ENCODE results near the gene GYS2. TPM values are rescaled to one million over a fixed set of nuclear protein-coding genes. Genes with fewer than 3 reads are reported as not detected.

GYS2 gene
- total and polyA plus RNA-seq, 2 experiments from 2014 or later, result 0.16 to 0.27 TPM

GRCh38 chr12:21502872-21503271 is 101.8 kb downstream of the GYS2 start:
- Histone ChIP-seq H3K36me3 (replicated peaks; ENCODE audit: insufficient read depth, low read depth) (no peaks in the 10 kb centered on the region), H3K4me3 (peak overlapping the region; percentile 61), H3K9me2 (replicated peaks; ENCODE audit: insufficient read depth) (no peaks in the 10 kb centered on the region), H3K4me2 (peak overlapping the region; percentile 83), H3K9me3 (ENCODE audit: low read depth) (no peaks in the 10 kb centered on the region), H3K27ac (no peak overlapping the region), H3K27me3 (no peaks in the 10 kb centered on the region), H3K4me1 (ENCODE audit: insufficient read depth) (peaks cover 15% of the 10 kb centered on the region), H3K79me2 (peaks cover 76% of the 10 kb centered on the region), H2AFZ (no peak overlapping the region), H4K20me1 (ENCODE audit: insufficient read depth, poor library complexity, severe bottlenecking) (peaks cover 13% of the 10 kb centered on the region)
- TF ChIP-seq, protein P1, sequence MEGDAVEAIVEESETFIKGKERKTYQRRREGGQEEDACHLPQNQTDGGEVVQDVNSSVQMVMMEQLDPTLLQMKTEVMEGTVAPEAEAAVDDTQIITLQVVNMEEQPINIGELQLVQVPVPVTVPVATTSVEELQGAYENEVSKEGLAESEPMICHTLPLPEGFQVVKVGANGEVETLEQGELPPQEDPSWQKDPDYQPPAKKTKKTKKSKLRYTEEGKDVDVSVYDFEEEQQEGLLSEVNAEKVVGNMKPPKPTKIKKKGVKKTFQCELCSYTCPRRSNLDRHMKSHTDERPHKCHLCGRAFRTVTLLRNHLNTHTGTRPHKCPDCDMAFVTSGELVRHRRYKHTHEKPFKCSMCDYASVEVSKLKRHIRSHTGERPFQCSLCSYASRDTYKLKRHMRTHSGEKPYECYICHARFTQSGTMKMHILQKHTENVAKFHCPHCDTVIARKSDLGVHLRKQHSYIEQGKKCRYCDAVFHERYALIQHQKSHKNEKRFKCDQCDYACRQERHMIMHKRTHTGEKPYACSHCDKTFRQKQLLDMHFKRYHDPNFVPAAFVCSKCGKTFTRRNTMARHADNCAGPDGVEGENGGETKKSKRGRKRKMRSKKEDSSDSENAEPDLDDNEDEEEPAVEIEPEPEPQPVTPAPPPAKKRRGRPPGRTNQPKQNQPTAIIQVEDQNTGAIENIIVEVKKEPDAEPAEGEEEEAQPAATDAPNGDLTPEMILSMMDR (IDR thresholded peaks at IDR 0.05; ENCODE audit: poor library complexity), result no peak
- TF ChIP-seq EZH2 (IDR thresholded peaks at IDR 0.05; ENCODE audit: borderline replicate concordance) (no peak), EZH2phosphoT487 (IDR thresholded peaks at IDR 0.05; ENCODE audit: low read depth, severe bottlenecking, unreplicated experiment) (no peak)
- DNase-seq (ENCODE audit: low spot score), result no peak
- WGBS (ENCODE audit: low lambda C conversion rate, missing lambda C conversion rate), result 83% methylated on average over 1 of the region's 1 CpG

GRCh38 chr12:21502164-21502496 is 102.5 kb downstream of the GYS2 start:
- Histone ChIP-seq H3K79me2 (peaks cover 70% of the 10 kb centered on the region), H3K9me3 (ENCODE audit: low read depth) (no peaks in the 10 kb centered on the region), H3K36me3 (replicated peaks; ENCODE audit: insufficient read depth, low read depth) (no peaks in the 10 kb centered on the region), H3K4me1 (ENCODE audit: insufficient read depth) (peaks cover 15% of the 10 kb centered on the region), H4K20me1 (ENCODE audit: insufficient read depth, poor library complexity, severe bottlenecking) (peaks cover 13% of the 10 kb centered on the region), H2AFZ (peak overlapping the region; percentile 54), H3K4me2 (peak overlapping the region; percentile 83), H3K27ac (peak overlapping the region; percentile 89), H3K9me2 (replicated peaks; ENCODE audit: insufficient read depth) (no peaks in the 10 kb centered on the region), H3K4me3 (peak overlapping the region; percentile 61), H3K27me3 (no peaks in the 10 kb centered on the region)
- TF ChIP-seq EZH2 (IDR thresholded peaks at IDR 0.05; ENCODE audit: borderline replicate concordance), result no peak
- TF ChIP-seq EZH2phosphoT487 (IDR thresholded peaks at IDR 0.05; ENCODE audit: low read depth, severe bottlenecking, unreplicated experiment), result no peak
- peak; percentile 45 for DNase-seq (ENCODE audit: low spot score)
- WGBS (ENCODE audit: low lambda C conversion rate, missing lambda C conversion rate), result 2% methylated on average over 14 of the region's 14 CpGs

GRCh38 chr12:21501258-21502163 is 103.1 kb downstream of the GYS2 start, which contains the start of the genes GOLT1B and RECQL:
Gene GOLT1B, plus strand, starts transcription at chr12:21501789. Its CDS starts 135 bp downstream, at chr12:21501924.
Gene RECQL, minus strand, starts transcription at chr12:21501635. Its CDS starts 2,065 bp downstream, at chr12:21499570.
- no peaks in the 10 kb centered on the region for H3K27me3 ChIP-seq
- H3K36me3 ChIP-seq (replicated peaks; ENCODE audit: insufficient read depth, low read depth), result no peaks in the 10 kb centered on the region
- peaks cover 15% of the 10 kb centered on the region for H3K4me1 ChIP-seq (ENCODE audit: insufficient read depth)
- peak; percentile 96 for DNase-seq (ENCODE audit: low spot score)
- peak within 1 kb of the TSS; percentile 80 for H2AFZ ChIP-seq
- TF ChIP-seq, protein P1 (IDR thresholded peaks at IDR 0.05; ENCODE audit: poor library complexity), result no peak
- TF ChIP-seq EZH2phosphoT487 (IDR thresholded peaks at IDR 0.05; ENCODE audit: low read depth, severe bottlenecking, unreplicated experiment) (no peak), EZH2 (IDR thresholded peaks at IDR 0.05; ENCODE audit: borderline replicate concordance) (no peak)
- peak within 1 kb of the TSS; percentile 61 for H3K4me3 ChIP-seq
- H3K27ac ChIP-seq, result peak within 1 kb of the TSS; percentile 89
- WGBS (ENCODE audit: low lambda C conversion rate, missing lambda C conversion rate), result under 1% methylated on average over 54 of the region's 61 CpGs
- peaks cover 64% of the 10 kb centered on the region for H3K79me2 ChIP-seq
- H3K4me2 ChIP-seq, result peak within 1 kb of the TSS; percentile 85
- H4K20me1 ChIP-seq (ENCODE audit: insufficient read depth, poor library complexity, severe bottlenecking), result peaks cover 13% of the 10 kb centered on the region
- H3K9me2 ChIP-seq (replicated peaks; ENCODE audit: insufficient read depth), result no peaks in the 10 kb centered on the region
- H3K9me3 ChIP-seq (ENCODE audit: low read depth), result no peaks in the 10 kb centered on the region

DNA sequence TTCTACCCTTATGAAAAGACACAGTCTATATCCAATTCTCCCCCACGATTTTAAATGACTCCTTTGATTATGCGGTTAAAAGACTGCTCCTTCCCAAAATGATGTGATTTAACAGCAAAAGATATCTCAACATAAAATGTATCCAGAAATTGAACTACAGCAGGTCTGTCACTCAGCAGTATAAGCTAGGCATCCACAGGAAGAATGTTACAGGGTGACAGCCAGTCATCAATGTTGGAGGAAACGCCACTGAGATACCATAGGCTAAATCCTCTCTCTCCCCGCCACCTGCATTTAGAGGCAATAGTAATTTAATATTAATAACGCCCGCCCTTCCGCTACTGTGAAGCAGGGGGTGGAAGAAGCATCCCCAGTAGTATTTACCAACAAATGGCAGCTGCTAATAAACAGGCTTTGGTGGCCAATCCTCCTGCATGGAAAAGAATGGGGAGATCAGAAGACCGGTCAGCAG is 103.8 kb downstream of the GYS2 start:
- Histone ChIP-seq H4K20me1 (ENCODE audit: insufficient read depth, poor library complexity, severe bottlenecking) (peaks cover 11% of the 10 kb centered on the region), H3K4me1 (ENCODE audit: insufficient read depth) (peaks cover 15% of the 10 kb centered on the region), H3K79me2 (peaks cover 57% of the 10 kb centered on the region), H3K27me3 (no peaks in the 10 kb centered on the region), H3K27ac (peak overlapping the region; percentile 69), H3K4me2 (peak overlapping the region; percentile 85), H2AFZ (peak overlapping the region; percentile 80), H3K9me2 (replicated peaks; ENCODE audit: insufficient read depth) (no peaks in the 10 kb centered on the region), H3K36me3 (replicated peaks; ENCODE audit: insufficient read depth, low read depth) (no peaks in the 10 kb centered on the region), H3K4me3 (peak overlapping the region; percentile 57), H3K9me3 (ENCODE audit: low read depth) (no peaks in the 10 kb centered on the region)
- WGBS (ENCODE audit: low lambda C conversion rate, missing lambda C conversion rate), result 14% methylated on average over 8 of the region's 8 CpGs
- TF ChIP-seq EZH2phosphoT487 (IDR thresholded peaks at IDR 0.05; ENCODE audit: low read depth, severe bottlenecking, unreplicated experiment), result no peak
- no peak for TF ChIP-seq EZH2 (IDR thresholded peaks at IDR 0.05; ENCODE audit: borderline replicate concordance)
- TF ChIP-seq, protein P1 (IDR thresholded peaks at IDR 0.05; ENCODE audit: poor library complexity), result no peak
- DNase-seq (ENCODE audit: low spot score), result no peak
